Iris pigment epithelial cell (primary cell): ENCODE data around the gene ITCH.
"Not testable (repeated sequence)": the region's sequence is repeated elsewhere in the genome, so short reads cannot be mapped to it uniquely, and the experiment has no call there.

Source experiments
- DNase-seq: peaks from one replicate; pipeline ENCODE4 v3.0.0-alpha.2; 2011; ENCODE audit warnings: low read depth

ITCH gene

DNA sequence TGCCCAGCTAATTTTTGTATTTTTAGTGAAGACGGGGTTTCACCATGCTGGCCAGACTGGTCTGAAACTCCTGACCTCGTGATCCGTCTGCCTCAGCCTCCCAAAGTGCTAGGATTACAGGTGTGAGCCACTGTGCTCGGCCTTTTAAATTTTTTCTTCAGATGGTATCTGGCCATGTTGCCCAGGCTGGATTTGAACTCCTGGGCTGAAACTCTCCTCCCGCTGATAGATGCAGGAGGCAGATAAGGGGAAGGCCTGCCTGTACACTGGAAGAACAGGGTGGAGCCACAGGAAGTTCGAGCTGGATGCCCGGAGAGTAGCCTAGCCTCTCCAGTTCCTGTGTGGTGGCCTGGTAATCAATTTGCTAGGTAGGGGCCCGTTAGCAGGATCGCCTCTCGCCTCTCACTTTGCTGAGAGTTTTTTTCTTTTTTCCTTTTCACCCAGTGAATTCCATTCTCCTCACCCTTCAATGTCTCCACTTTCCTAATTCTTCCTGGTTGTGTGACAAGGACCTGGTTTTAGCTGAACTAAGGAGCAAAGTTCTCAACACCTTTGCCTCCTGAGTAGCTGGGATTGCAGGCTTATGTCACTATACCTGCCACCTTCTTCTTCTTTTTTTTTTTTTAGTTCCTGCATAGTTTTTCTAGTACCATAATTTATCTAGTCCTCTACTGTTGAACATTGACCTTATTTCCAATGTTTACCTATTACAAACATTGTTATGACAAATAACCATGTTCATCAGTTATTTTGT lies 19.4 kb upstream of the ITCH start:
- DNase-seq, result no peak

DNA sequence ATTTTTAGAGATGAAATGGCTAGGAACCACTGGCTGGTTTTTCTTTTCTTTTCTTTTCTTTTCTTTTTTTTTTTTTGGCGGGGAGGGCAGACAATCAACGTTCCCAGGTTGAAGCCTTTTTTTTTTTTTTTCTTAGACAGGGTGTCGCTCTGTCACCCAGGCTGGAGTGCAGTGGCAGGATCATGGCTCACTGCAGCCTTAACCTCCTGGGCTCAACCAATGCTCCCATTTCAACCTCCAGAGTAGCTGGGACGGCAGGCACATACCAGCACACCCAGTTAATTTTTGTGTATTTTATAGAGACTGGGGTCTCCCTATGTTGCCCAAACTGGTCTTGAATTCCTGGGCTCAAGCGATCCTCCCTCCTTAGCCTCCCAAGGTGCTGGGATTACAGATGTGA lies 18.8 kb upstream of the ITCH start:
- DNase-seq, result no peak

DNA sequence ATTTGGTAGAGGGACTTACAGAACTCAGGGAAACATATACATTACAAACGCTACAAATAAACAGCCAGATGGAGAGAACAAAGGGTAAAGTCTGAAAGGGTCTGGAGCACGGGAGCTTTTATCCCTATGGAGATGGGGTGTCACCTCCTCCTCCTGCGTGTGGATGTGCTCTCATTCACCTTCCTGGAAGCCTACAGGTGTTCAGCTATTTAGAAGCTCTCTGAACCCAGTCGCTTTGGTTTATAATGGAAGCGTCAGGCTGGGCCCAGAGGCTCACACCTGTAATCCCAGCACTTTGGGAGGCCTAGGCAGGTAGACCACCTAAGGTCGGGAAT lies 17.7 kb upstream of the ITCH start:
- DNase-seq, result no peak

DNA sequence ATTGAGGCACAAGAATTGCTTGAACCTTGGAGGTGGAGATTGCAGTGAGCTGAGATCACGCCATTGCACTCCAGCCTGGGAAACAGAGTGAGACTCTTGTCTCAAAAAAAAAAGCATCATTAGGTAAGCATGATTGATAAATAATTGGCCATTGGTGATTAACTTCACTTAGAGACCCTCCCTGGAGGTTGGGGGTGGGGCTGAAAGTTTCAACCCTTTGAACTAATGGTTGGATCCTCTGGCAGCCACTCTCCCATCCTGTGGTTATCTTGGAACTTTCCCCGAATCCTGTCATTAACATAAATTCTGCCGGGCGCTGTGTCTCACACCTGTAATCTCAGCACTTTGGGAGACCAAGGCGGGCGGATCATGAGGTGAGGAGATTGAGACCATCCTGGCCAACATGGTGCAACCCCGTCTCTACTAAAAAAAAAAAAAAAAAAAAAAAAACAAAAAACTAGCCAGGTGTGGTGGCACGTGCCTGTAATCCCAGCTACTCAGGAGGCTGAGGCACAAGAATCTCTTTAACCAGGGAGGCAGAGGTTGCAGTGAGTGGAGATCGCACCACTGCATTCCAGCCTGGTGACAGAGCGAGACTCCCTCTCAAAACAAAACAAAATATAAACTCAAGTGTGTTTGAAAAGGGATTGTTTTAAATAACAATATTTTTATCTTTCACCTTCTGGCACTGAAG lies 17.1 kb upstream of the ITCH start:
- DNase-seq, result not testable (repeated sequence)

DNA sequence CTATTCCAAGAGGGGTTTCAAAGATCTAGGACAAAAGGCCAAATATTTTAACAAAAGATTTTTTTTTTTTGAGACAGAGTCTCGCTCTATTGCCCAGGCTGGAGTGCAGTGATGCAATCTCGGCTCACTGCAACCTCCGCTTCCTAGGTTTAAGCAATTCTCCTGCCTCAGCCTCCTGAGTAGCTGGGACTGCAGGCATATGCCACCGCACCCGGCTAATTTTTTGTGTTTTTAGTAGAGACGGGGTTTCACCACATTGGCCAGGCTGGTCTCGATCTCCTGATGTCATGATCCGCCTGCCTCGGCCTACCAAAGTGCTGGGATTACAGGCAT lies 16.6 kb upstream of the ITCH start:
- DNase-seq, result not testable (repeated sequence)

DNA sequence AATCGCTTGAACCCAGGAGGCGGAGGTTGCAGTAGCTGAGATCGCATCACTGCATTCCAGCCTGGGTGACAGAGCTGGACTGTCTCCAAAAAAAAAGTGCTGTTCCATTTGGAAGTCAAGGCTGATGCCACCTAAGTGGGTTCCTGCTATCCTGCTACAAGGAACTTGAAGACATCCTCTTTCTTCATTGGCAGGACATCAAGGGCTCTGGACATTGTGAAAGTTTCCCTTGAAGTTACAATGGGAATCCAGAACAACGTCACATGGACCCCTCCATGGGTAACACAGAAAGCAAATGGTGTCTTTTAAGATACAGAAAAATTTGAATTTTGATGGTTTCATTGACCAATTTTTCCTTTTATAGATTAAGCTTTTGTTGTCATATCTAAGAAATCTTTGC lies 15.5 kb upstream of the ITCH start:
- no peak for DNase-seq

DNA sequence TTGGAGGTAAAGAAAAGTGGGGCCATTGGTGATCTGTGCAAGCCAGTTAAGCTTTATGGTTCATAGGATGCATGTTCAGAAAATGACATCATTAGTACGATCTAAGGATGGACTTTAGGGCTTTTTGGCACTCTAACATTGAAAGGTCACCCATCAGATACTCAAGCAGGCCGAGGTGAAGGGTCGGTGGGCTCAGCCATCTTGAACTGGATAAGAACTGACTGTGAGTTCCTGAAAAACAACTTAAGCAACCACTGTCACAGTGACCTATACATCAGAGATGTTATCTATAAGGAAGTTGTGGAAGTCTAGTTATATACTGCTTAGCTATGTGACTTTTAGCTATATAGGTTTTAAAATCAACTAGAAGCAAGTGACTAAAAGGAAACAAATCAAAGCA lies 13.0 kb upstream of the ITCH start:
- no peak for DNase-seq

DNA sequence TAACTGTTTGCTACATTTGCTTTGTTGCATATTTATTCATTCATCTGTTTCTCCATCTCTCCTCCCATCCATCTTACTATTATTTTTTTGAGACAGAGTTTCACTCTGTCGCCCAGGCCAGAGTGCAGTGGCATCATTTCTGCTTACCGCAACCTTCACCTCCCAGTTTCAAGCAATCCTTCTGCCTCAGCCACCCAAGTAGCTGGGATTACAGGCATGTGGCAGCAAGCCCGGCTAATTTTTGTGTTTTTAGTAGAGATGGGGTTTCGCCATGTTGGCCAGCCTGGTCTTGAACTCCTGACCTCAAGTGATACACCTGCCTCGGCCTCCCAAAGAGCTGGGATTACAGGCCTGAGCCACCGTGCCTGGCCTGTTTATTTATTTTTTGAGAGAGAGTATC lies 9.6 kb upstream of the ITCH start:
- DNase-seq, result not testable (repeated sequence)

DNA sequence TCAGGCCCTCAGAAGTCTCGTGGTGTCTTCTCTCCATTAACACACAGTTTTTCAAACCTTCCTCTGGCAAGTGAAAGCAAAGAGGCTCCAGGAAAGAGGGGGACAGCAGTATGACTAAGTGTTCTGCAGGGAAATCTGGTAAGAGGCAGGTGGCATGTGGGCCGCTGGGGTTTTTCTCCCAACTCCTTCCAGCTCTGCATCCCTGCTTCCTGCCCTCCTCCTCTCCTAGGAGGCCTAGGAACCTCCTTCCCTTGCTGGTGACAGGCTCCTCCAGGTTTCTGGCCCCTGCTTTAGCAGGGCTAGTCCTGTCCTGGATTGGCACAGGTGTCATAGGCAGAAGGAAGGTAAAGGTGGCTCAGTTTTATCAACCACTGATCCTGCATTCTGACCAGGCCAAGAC lies 7.6 kb upstream of the ITCH start:
- no peak for DNase-seq

DNA sequence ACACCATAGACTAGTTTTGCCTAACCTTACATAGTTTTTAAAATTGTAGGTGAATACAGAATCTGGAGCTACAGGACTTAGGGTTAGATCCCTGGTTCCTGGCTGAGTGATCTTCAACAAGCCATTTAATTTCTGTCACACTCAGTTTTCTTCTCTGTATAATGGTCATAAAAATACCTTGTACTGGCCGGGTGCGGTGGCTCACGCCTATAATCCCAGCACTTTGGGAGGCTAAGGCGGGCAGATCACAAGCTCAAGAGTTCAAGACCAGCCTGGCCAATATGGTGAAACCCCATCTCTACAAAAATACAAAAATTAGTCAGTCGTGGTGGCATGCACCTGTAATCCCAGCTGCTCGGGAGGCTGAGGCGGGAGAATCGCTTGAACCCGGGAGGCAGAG lies 3.3 kb upstream of the ITCH start:
- DNase-seq, result not testable (repeated sequence)

DNA sequence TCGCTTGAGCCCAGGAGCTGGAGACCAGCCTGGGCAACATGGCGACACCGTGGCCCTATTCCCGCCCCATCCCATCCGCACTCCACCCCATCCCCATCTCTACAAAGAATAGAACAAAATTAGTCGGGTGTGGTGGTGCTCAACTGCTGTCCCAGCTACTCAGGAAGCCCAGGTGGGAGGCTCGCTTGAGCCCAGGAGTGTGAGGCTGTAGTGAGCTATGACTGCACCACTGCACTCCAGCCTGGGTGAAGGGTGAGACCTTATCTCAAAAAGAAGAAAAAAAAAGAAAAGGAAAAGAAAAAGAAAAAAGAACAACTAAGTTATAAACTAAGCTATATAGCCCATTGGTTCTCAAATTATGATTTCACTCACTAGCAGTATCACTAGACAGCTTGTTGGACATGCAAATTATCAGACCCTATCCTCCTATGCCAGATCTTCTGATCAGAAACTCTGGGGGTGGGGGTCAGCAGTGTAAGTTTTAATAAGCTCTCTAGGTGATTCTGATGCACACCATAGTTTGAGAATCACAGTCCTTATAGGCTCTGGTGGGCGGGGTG lies 491 bp upstream of the ITCH start:
- no peak for DNase-seq

DNA sequence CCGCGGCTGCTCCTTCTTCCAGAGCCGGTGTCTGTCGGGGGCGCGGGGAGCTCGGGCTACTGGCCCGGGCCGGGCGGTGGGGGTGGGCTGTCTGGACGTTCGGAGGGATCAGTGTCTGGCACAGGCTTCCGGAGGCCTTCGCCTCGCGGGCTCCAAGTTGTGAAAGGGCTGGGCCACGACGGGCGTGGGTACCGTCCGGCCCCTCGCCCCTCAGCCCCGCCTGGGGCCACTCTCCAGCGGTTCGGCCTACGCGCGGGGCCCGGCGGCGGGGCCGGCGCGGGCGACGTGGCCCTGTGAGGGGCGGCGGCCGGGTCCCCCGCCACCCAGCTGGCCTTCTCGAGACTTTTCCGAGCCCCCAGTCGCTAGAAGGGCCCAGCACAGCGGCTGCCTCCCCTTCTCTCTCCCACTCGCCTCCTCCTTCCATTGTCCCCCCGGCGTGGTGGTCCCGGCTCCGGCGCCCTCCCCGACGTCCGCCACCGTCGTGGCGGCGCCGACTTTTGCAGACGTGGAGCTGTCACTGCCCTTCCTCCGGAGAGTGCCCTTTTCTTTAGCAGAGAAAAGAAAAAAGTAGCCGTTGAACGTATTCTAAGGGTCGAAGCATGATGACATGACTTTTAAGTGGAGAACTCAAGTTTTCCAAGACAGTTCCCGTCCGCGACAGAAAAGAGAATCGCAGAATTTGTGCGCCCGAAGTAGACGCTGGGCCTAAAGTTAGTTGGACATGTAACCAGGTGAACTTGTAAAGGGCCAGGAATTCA lies 571 bp downstream of the ITCH start:
- DNase-seq, result peak; percentile 57

DNA sequence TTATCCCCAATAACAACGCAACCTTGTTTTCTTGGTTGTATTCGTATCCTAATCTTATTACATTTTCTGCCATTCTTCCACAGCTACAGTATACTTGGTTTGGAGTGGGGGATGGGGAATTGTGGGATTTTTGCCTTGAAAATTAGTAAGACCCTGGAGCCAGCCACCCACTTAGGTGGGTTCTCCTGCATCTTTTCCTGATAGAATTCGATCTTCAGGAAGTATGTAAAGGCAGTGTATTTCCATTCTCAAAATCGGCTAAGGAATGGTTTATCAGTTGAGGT lies 1.1 kb downstream of the ITCH start:
- no peak for DNase-seq

DNA sequence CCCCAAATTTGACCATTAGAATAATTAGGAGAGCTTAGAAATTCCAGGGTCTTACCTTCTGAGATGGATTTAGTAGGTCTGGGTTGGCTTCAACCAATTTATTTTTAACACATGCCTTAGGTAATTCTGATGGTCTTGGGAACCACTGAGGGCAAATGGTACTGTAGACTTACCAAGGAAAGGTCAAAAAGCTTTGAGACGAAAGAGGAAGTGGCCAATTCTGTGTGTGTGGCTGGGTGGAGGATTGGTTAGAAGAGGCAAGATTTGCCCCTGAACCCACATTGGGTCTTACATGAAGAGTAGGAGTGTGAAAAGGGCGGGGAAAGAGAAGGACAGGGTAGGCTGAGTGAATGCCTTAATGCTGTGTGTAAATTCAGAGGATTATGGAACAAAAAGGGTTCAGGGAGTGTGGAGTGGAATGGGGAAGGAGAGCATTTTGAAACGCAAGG lies 2.7 kb downstream of the ITCH start:
- no peak for DNase-seq

DNA sequence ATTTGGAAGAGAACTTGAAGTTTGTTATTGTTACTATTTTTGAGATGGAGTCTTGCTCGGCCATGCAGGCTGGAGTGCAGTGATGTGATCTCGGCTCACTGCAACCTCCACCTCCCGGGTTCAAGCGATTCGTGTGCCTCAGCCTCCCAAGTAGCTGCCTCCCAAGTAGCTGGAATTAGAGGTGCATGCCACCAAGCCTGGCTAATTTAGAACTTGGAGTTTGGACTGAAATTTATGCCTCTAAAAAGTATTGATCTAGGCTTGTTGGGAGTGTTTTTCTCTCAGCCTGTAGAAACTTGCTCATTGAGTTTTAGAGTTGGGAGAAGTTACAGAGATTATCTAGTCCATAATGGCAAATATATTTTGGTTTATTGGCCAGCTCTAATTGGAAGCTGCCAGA lies 4.1 kb downstream of the ITCH start:
- no peak for DNase-seq

DNA sequence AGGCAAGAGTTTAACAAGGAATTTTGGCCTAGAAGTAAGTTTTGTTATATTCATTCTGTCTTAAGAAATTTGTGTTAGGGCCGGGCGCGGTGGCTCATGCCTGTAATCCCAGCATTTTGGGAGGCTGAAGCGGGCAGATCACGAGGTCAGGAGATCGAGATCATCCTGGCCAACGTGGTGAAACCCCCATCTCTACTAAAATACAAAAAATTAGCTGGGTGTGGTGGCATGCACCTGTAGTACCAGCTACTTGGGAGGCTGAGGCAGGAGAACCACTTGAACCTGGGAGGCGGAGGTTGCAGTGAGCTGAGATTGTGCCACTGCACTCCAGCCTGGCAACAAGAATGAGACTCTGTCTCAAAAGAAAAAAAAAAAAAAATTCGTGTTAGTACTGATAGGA lies 4.8 kb downstream of the ITCH start:
- DNase-seq, result not testable (repeated sequence)

DNA sequence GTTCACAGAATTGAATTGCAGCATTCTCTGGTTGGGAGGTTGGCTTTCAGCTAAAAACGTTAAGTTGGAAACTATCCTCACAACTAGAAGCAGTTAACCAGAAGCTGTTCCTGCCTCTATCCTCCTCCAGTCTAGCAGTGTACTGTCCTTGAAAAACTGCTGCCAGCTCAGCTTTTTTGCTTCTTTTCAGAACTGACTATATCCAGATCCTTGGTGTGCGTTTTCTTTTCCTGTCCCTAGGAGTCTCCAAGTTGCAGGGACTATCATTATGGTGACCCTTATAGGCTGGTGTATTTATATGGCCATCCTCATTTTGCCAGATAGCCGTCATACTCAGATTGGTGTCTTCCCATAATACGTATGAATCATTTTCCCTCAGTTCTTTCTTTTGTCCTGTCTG lies 5.5 kb downstream of the ITCH start:
- peak; percentile 28 for DNase-seq

DNA sequence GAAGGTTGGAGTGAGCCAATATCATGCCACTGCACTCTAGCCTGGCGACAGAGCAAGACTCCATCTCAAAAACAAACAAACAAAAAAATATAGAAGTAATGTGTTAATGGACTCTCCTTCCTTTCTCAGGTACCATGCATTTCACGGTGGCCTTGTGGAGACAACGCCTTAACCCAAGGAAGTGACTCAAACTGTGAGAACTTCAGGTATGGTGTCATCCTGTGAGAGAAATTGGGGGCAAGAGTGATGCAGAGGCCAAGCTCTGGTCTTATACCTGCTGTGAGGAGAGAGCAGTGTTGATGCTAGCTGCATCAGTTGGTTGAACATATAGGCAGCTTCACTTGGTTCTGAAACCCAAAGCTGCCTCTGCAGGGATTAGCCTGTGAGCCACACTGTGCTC lies 6.2 kb downstream of the ITCH start:
- DNase-seq, result no peak

DNA sequence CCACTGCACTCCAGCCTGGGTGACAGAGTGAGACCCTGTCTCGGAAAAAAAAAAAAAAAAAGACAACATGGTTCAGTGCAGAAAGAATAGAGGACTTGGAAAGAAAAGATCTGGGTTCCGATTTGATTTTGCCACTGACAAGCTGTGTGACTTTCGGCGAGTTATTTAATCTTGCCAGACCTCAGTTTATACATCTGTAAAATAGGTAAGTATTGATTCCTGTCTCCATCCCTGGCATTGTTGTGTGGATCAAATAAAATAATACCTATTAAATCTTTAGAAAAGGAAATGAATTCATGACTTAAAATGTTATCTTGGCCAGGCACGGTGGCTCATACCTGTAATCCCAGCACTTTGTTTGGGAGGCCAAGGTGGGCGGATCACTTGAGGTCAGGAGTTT lies 7.0 kb downstream of the ITCH start:
- DNase-seq, result no peak

DNA sequence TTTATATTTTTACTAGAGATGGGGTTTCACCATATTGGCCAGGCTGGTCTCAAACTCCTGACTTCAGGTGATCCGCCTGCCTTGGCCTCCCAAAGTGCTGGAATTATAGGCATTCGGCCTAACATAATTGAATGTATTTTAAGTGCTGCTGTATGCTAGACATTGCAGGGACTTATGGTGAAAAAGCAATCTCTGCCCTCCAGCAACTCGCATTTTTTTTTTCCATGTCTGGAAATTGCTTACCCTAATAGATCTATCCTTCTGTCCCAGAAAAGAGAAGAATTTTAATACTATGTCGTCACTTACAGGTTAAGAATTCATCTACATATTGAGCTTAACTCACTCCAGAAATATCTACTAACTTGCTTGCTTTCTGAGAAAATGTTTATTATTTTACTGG lies 10.4 kb downstream of the ITCH start:
- no peak for DNase-seq

DNA sequence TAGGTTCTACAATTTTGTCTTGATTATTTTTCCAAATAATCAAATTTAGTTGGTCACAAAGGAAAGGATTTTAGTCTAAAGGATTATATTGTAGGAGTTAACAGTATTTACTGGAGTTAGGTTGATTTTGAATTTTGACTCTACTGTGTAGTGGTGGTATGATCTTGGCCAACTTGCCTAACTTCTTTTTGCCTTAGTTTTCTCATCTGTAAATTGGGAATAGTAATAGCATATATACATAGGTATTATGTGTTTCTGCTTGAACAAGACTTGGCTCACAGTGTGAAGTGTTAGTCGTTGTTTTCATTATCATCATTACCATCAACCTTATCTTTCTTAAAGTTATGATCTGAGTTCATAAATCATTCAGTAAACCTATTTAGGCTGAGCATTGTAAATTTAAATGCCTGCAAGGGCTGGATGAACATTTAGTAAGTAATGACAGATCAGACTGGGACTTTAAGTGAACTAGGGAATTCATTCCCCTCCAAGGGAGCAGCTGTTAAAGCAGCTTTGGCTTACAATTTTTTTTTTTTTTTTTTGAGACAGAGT lies 11.2 kb downstream of the ITCH start:
- DNase-seq, result no peak

DNA sequence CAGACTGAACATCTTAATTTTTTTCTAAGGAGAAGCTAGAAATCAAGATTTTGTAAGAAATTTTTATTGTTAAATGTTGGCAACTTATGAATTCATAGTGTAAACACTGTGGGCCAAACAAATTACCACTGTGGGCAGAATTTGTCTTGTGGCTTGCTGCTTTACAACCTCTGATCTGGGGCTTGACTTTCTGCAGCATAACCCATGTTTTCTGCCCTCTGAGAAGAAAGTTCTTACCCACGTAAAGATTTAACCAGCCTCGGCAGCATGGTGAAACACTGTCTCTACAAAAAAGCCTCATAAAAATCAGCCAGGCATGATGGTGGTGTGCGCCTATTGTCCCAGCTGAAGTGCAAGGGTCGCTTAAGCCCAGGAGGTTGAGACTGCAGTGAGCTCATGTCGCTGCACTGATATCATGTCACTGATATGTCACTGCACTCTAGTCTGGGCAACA lies 12.9 kb downstream of the ITCH start:
- no peak for DNase-seq
